IMR-90 (cell line): Measurements from ENCODE around the gene KCNK3. TPM values are rescaled to one million over a fixed set of nuclear protein-coding genes. Genes with fewer than 3 reads are reported as not detected.

Experiments
- ATAC-seq: fragments of 200-7000 bp; cut with Tn5 transposase; 2 replicates; pipeline ENCODE4 v1.9.1; 2020; ENCODE audit warnings: low read depth, mild to moderate bottlenecking, moderate library complexity
- BruUV-seq: library from RNA; stranded (reverse); fragments of 400-500 nt; replicated peaks from 2 replicates; lab custom pipeline; 2021; lab: Mats Ljungman, UMichigan
- CTCF ChIA-PET: fragments of 300-600 bp; formaldehyde crosslinking; extraction: SDS; loops from one replicate; lab custom pipeline; 2021; ENCODE audit warnings: antibody characterized with exemption; lab: Yijun Ruan, JAX
- POLR2A ChIA-PET: fragments of 300-600 bp; sonication (Branson Sonifier 250); formaldehyde crosslinking; loops from one replicate; lab custom pipeline; 2022; ENCODE audit warnings: antibody characterized with exemption; ENCODE audit not compliant: unreplicated experiment; lab: Charles Lee
- DNase-seq: peaks from one replicate; pipeline ENCODE4 v3.0.0; 2013
- H2AFZ ChIP-seq: replicated peaks from 2 replicates; pipeline ENCODE3; 2013; ENCODE audit warnings: low read length, mild to moderate bottlenecking; ENCODE audit not compliant: poor library complexity
- H2AK5ac ChIP-seq: 2 replicates; pipeline ENCODE4 v1.6.1; 2013; ENCODE audit warnings: low read depth, low read length, inconsistent platforms
- H2AK9ac ChIP-seq: replicated peaks from 2 replicates; pipeline ENCODE3; 2013; ENCODE audit warnings: mild to moderate bottlenecking, low read depth, low read length, moderate library complexity; ENCODE audit not compliant: poor library complexity
- H2BK120ac ChIP-seq: 2 replicates; pipeline ENCODE4 v1.6.1; 2013; ENCODE audit warnings: low read depth, low read length, inconsistent platforms
- H2BK15ac ChIP-seq: 3 replicates; pipeline ENCODE4 v1.6.1; 2013; ENCODE audit warnings: low read depth, low read length, inconsistent platforms
- H2BK20ac ChIP-seq: 2 replicates; pipeline ENCODE4 v1.6.1; 2013; ENCODE audit warnings: low read depth, mild to moderate bottlenecking, inconsistent platforms, low read length, moderate library complexity
- H2BK5ac ChIP-seq: 2 replicates; pipeline ENCODE4 v1.6.1; 2013; ENCODE audit warnings: mild to moderate bottlenecking, low read depth, low read length, inconsistent platforms; ENCODE audit not compliant: poor library complexity, severe bottlenecking
- H3K14ac ChIP-seq: replicated peaks from 2 replicates; pipeline ENCODE4 v1.6.1; 2013; ENCODE audit warnings: low read depth, low read length, inconsistent platforms
- H3K18ac ChIP-seq: 2 replicates; pipeline ENCODE4 v1.6.1; 2013; ENCODE audit warnings: low read depth, low read length, control low read depth
- H3K23ac ChIP-seq: 2 replicates; pipeline ENCODE4 v1.6.1; 2013; ENCODE audit warnings: low read depth, low read length, inconsistent platforms
- H3K27ac ChIP-seq: 2 replicates; pipeline ENCODE4 v1.5.1; 2013; ENCODE audit warnings: mild to moderate bottlenecking, control low read depth, low read length; ENCODE audit not compliant: insufficient read depth
- H3K27me3 ChIP-seq: 2 replicates; pipeline ENCODE4 v1.6.1; 2013; ENCODE audit warnings: low read length; ENCODE audit not compliant: control insufficient read depth, insufficient read depth
- H3K36me3 ChIP-seq: 2 replicates; pipeline ENCODE4 v1.6.1; 2013; ENCODE audit warnings: low read length, mixed read lengths; ENCODE audit not compliant: control insufficient read depth, insufficient read depth
- H3K4ac ChIP-seq: 2 replicates; pipeline ENCODE4 v1.6.1; 2013; ENCODE audit warnings: low read depth, low read length, inconsistent platforms
- H3K4me1 ChIP-seq: 2 replicates; pipeline ENCODE4 v1.6.1; 2013; ENCODE audit warnings: low read length, mixed read lengths; ENCODE audit not compliant: control insufficient read depth, insufficient read depth
- H3K4me2 ChIP-seq: 2 replicates; pipeline ENCODE4 v1.6.1; 2013; ENCODE audit warnings: low read depth, mild to moderate bottlenecking, control low read depth, low read length, moderate library complexity
- H3K4me3 ChIP-seq: 2 replicates; pipeline ENCODE4 v1.5.1; 2013; ENCODE audit warnings: low read depth, mild to moderate bottlenecking, control low read depth, low read length, moderate library complexity; ENCODE audit not compliant: insufficient read depth
- H3K56ac ChIP-seq: 2 replicates; pipeline ENCODE4 v1.6.1; 2013; ENCODE audit warnings: low read length, inconsistent platforms; ENCODE audit not compliant: insufficient read depth; ENCODE audit errors: extremely low read depth
- H3K79me1 ChIP-seq, 2 experiments: 2 replicates each; pipeline ENCODE4 v1.6.1; 2013; ENCODE audit warnings: low read length in 2 of 2, inconsistent platforms in 1 of 2, low read depth in 1 of 2
- H3K9ac ChIP-seq: 2 replicates; pipeline ENCODE4 v1.6.1; 2013; ENCODE audit warnings: low read depth, low read length, control low read depth
- H3K9me1 ChIP-seq: 2 replicates; pipeline ENCODE4 v1.6.1; 2013; ENCODE audit warnings: low read length, inconsistent platforms; ENCODE audit not compliant: insufficient read depth
- H3K9me3 ChIP-seq: 2 replicates; pipeline ENCODE4 v1.6.1; 2013; ENCODE audit warnings: low read length; ENCODE audit not compliant: control insufficient read depth, insufficient read depth
- H4K20me1 ChIP-seq: 2 replicates; pipeline ENCODE4 v1.6.1; 2013; ENCODE audit warnings: low read length, inconsistent platforms; ENCODE audit not compliant: insufficient read depth
- H4K5ac ChIP-seq: 2 replicates; pipeline ENCODE4 v1.6.1; 2013; ENCODE audit warnings: mild to moderate bottlenecking, low read depth, low read length, control low read depth
- H4K8ac ChIP-seq, 2 experiments: 2 replicates each; pipeline ENCODE4 v1.6.1; 2013; ENCODE audit warnings: low read depth in 2 of 2, low read length in 2 of 2, control low read depth in 1 of 2, inconsistent platforms in 1 of 2
- H4K91ac ChIP-seq: 2 replicates; pipeline ENCODE4 v1.6.1; 2013; ENCODE audit warnings: low read depth, low read length, inconsistent platforms; ENCODE audit not compliant: insufficient read depth
- BHLHE40 ChIP-seq: fragments of 150-350 bp; IDR thresholded peaks from 2 replicates; pipeline ENCODE4 v1.6.1; 2016; ENCODE audit warnings: mild to moderate bottlenecking, low read depth, low read length
- CEBPB ChIP-seq: IDR thresholded peaks from 2 replicates; pipeline ENCODE4 v1.6.1; 2012; ENCODE audit warnings: low read depth, low read length, improper control_type of control experiment
- CHD1 ChIP-seq: IDR thresholded peaks from 2 replicates; pipeline ENCODE4 v1.6.1; 2012; ENCODE audit warnings: low read depth, low read length, improper control_type of control experiment
- FOS ChIP-seq: fragments of 150-350 bp; IDR thresholded peaks from 2 replicates; pipeline ENCODE4 v1.6.1; 2016; ENCODE audit warnings: low read depth, low read length
- MAFK ChIP-seq: IDR thresholded peaks from 2 replicates; pipeline ENCODE4 v1.6.1; 2012; ENCODE audit warnings: low read depth, low read length, improper control_type of control experiment
- MAZ ChIP-seq: IDR thresholded peaks from 2 replicates; pipeline ENCODE4 v1.6.1; 2012; ENCODE audit warnings: low read depth, mild to moderate bottlenecking, low read length, improper control_type of control experiment, moderate library complexity, borderline replicate concordance
- MXI1 ChIP-seq: IDR thresholded peaks from 2 replicates; pipeline ENCODE4 v1.6.1; 2012; ENCODE audit warnings: low read depth, mild to moderate bottlenecking, low read length, moderate library complexity, borderline replicate concordance
- NFE2L2 ChIP-seq: fragments of 150-350 bp; IDR thresholded peaks from 2 replicates; pipeline ENCODE4 v1.6.1; 2016; ENCODE audit warnings: low read depth, mild to moderate bottlenecking, low read length
- RAD21 ChIP-seq: IDR thresholded peaks from 2 replicates; pipeline ENCODE4 v1.6.1; 2012; ENCODE audit warnings: low read length, improper control_type of control experiment
- RCOR1 ChIP-seq: IDR thresholded peaks from 2 replicates; pipeline ENCODE4 v1.6.1; 2012; ENCODE audit warnings: mild to moderate bottlenecking, low read length, improper control_type of control experiment; ENCODE audit not compliant: insufficient replicate concordance
- RFX5 ChIP-seq: IDR thresholded peaks from 2 replicates; pipeline ENCODE4 v1.8.0; 2012; ENCODE audit warnings: low read depth, mild to moderate bottlenecking, low read length, moderate library complexity
- SMC3 ChIP-seq: fragments of 150-350 bp; IDR thresholded peaks from 2 replicates; pipeline ENCODE4 v1.6.1; 2016; ENCODE audit warnings: low read depth, mild to moderate bottlenecking, antibody characterized with exemption, low read length, moderate library complexity
- WGBS, 2 experiments: methylation state at CpG; one replicate each; pipeline versions ENCODE4 v1.1.5 to v1.1.7; 2013; ENCODE audit warnings: missing lambda C conversion rate in 2 of 2; ENCODE audit not compliant: insufficient read length in 1 of 2; ENCODE audit errors: extremely low coverage in 2 of 2; 5-methylcytosine and 5-hydroxymethylcytosine counted together
- dilution Hi-C: fragments of 300-500 bp; cut with HindIII; formaldehyde crosslinking; loops from one replicate; pipeline ENCODE4 v1.14.3; 2018; ENCODE audit warnings: low sequenced_read_pairs; ENCODE audit not compliant: unreplicated experiment
- in situ Hi-C: fragments of 300-500 bp; cut with MboI; formaldehyde crosslinking; loops from 3 replicates; pipeline ENCODE4 v1.14.3; 2019; ENCODE audit warnings: low sequenced_read_pairs, inconsistent platforms, mixed read lengths
- intact Hi-C: fragments of 100-400 bp; cut with micrococcal nuclease; formaldehyde crosslinking; loops from 2 replicates; pipeline ENCODE4 v1.10.0; 2022
- polyA plus RNA-seq, 3 experiments: library from polyadenylated mRNA; depleted of rRNA; stranded (reverse); fragments of >200 nt; gene quantifications; 2 replicates each; pipeline ENCODE4 v1.2.3, GENCODE V29; 2012; ENCODE audit warnings: low replicate concordance in 1 of 3
- total RNA-seq: library from RNA; depleted of rRNA; stranded (reverse); fragments of >200 nt; gene quantifications from 2 replicates; pipeline ENCODE4 v1.2.3, GENCODE V29; 2012
- TF ChIP-seq, protein P1 (sequence below): conservative IDR thresholded peaks from 2 replicates; pipeline ENCODE4 v1.5.1; 2012; ENCODE audit warnings: mild to moderate bottlenecking, low read depth, low read length, improper control_type of control experiment
- TF ChIP-seq, protein P2 (sequence below): fragments of 150-350 bp; IDR thresholded peaks from 2 replicates; pipeline ENCODE4 v1.6.1; 2016; ENCODE audit warnings: low read depth, mild to moderate bottlenecking, low read length, moderate library complexity, borderline replicate concordance
- TF ChIP-seq, protein P3 (sequence below): fragments of 150-350 bp; IDR thresholded peaks from 2 replicates; pipeline ENCODE4 v1.6.1; 2017; ENCODE audit warnings: mild to moderate bottlenecking, antibody characterized with exemption, low read length, low read depth

KCNK3 gene
- total and polyA plus RNA-seq, 2 of the 4 experiments (the other 2 are of a cell fraction) = under 0.01 to 0.03 TPM

DNA sequence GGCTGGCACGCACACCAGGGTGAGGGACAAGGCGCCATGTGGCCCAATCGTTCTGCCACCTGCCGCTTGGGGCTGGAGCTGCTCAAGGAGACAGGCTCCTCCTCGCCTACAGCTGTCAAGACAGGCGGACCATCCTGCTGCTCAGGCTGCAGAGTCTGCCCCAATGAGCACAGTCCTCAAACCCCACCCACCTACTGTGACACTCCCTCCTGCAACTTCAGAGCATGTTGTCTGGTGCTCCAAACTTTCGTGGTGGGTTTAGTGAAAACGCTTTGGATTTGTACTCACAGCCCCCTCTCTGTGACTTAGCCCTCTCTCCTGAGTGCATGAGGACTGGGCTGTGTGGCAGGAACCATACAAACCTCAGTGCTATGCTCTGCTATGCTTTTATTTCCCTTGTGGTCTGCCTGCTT is 48.4 kb downstream of the KCNK3 start:
- Histone ChIP-seq H3K36me3 (no peaks in the 10 kb centered on the region), H2BK5ac (no peak overlapping the region), H2AFZ (peak overlapping the region; percentile 67), H3K9ac (no peak overlapping the region), H4K5ac (no peak overlapping the region), H2AK5ac (no peak overlapping the region), H4K20me1 (no peaks in the 10 kb centered on the region), H2AK9ac (no peak overlapping the region), H3K9me1 (no peaks in the 10 kb centered on the region), H3K4ac (no peak overlapping the region), H4K8ac (no peak overlapping the region), H2BK120ac (no peak overlapping the region), H2BK15ac (no peak overlapping the region), H3K9me3 (no peaks in the 10 kb centered on the region), H3K23ac (no peak overlapping the region), H2BK20ac (no peak overlapping the region), H3K4me1 (no peaks in the 10 kb centered on the region), H4K91ac (no peak overlapping the region), H3K4me2 (no peak overlapping the region), H3K56ac (no peak overlapping the region), H3K14ac (no peak overlapping the region), H3K4me3 (no peak overlapping the region), H3K27ac (no peak overlapping the region), H3K18ac (no peak overlapping the region), H3K79me1 (no peaks in the 10 kb centered on the region), H3K27me3 (peaks cover 7% of the 10 kb centered on the region; the same call in 1 of the 2 replicates)
- WGBS, 2 experiments = 0% methylated on average over 1 of the region's 8 CpGs; no CpG with 5 or more reads in 1 of the 2 experiments
- ATAC-seq (peak; percentile 53; the same call in 1 of the 2 replicates), DNase-seq (peak; percentile 22)
- ChIA-PET POLR2A (no interaction called here), CTCF (no interaction called here)
- dilution Hi-C loops = no loop called here
- TF ChIP-seq SMC3 = no peak
- no peak for TF ChIP-seq RFX5
- TF ChIP-seq MAFK = no peak
- TF ChIP-seq NFE2L2 = no peak
- no peak for TF ChIP-seq BHLHE40
- TF ChIP-seq, protein P1, sequence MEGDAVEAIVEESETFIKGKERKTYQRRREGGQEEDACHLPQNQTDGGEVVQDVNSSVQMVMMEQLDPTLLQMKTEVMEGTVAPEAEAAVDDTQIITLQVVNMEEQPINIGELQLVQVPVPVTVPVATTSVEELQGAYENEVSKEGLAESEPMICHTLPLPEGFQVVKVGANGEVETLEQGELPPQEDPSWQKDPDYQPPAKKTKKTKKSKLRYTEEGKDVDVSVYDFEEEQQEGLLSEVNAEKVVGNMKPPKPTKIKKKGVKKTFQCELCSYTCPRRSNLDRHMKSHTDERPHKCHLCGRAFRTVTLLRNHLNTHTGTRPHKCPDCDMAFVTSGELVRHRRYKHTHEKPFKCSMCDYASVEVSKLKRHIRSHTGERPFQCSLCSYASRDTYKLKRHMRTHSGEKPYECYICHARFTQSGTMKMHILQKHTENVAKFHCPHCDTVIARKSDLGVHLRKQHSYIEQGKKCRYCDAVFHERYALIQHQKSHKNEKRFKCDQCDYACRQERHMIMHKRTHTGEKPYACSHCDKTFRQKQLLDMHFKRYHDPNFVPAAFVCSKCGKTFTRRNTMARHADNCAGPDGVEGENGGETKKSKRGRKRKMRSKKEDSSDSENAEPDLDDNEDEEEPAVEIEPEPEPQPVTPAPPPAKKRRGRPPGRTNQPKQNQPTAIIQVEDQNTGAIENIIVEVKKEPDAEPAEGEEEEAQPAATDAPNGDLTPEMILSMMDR = no peak
- TF ChIP-seq FOS = no peak
- no peak for TF ChIP-seq MXI1
- TF ChIP-seq MAZ = no peak
- TF ChIP-seq CEBPB = no peak
- TF ChIP-seq RAD21 = no peak
- TF ChIP-seq RCOR1 = no peak
- TF ChIP-seq, protein P2, sequence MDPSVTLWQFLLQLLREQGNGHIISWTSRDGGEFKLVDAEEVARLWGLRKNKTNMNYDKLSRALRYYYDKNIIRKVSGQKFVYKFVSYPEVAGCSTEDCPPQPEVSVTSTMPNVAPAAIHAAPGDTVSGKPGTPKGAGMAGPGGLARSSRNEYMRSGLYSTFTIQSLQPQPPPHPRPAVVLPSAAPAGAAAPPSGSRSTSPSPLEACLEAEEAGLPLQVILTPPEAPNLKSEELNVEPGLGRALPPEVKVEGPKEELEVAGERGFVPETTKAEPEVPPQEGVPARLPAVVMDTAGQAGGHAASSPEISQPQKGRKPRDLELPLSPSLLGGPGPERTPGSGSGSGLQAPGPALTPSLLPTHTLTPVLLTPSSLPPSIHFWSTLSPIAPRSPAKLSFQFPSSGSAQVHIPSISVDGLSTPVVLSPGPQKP = no peak
- TF ChIP-seq CHD1 = no peak
- TF ChIP-seq, protein P3, sequence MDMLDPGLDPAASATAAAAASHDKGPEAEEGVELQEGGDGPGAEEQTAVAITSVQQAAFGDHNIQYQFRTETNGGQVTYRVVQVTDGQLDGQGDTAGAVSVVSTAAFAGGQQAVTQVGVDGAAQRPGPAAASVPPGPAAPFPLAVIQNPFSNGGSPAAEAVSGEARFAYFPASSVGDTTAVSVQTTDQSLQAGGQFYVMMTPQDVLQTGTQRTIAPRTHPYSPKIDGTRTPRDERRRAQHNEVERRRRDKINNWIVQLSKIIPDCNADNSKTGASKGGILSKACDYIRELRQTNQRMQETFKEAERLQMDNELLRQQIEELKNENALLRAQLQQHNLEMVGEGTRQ = no peak
- in situ Hi-C loops = loop anchor here (5.0 kb wide), 1 partner anchor 139 kb away; no protein-coding TSS in a partner anchor
- BruUV-seq = no TSS peak
- intact Hi-C loops = loop anchor here (10.0 kb wide), 1 partner anchor 396 kb away; the partner anchor contains the start of genes ADGRF3 and SELENOI
